HG03460 (cell line): ENCODE measurements around the gene SCN4A.
"Not testable (repeated sequence)": the region's sequence is repeated elsewhere in the genome, so short reads cannot be mapped to it uniquely, and the experiment has no call there.

Experiments
- ATAC-seq: cut with Tn5 transposase; IDR thresholded peaks from one replicate; pipeline ENCODE4 v1.9.1; 2021; ENCODE audit not compliant: unreplicated experiment

The SCN4A gene

GRCh38 chr17:63972796-63973195, at the start of gene SCN4A:
TSS of gene SCN4A (minus strand) at chr17:63972918. CDS start at chr17:63972841, 77 bp downstream.
- no peak for ATAC-seq

DNA sequence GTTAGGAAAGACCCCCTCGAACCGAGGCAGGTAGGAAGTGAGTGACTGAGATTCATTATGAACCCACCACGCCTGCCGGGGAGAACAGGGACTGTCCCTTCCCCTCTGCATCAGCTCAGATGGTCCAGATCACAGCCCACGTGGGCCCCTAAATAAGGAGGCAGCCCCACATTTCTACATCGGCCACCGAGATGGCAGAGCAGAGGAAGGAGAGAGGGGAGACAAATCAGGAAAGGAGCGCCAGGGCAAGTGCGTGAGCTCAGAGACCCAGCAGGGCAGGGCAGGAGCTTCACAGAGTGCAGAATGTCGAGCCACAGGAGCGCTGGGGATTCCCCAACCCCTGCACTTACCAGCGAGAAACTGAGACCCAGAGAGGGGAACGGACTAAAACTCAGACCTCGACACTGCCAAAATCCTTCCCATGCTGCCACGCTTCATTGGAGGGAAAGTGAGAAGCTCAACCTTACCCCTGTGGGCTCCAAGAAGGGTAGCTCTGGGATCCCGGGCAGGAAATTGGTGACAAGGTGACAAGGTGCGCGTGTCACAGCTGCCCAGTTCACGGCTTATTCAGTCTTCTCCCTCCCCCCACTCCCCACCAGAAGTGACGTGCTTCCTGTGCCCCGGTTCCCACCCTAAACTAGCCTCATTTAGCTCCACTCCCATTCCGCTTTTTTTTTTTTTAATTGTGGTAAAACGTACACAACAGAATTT, 47.5 kb upstream of the SCN4A start, which contains the start of gene ICAM2:
TSS of gene ICAM2 (minus strand) at position 578 of the 711 bp plus-strand sequence. CDS start 13,942 bp downstream, outside the sequence.
- peak; percentile 58 for ATAC-seq

DNA sequence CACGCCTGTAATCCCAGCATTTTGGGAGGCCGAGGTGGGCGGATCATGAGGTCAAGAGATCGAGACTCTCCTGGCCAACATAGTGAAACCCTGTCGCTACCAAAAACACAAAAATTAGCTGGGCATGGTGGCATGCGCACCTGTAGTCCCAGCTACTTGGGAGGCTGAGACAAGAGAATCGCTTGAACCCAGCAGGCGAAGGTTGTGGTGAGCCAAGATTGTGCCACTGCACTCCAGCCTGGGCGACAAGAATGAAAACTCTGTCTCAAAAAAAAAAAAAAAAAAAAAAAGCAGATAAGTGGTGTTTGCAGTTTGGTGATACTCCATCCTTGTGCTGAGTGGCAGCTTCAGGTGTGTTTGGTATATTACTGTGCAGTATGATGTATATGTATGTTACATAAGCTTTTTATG, 46.8 kb upstream of the SCN4A start:
- ATAC-seq = peak; percentile 6

DNA sequence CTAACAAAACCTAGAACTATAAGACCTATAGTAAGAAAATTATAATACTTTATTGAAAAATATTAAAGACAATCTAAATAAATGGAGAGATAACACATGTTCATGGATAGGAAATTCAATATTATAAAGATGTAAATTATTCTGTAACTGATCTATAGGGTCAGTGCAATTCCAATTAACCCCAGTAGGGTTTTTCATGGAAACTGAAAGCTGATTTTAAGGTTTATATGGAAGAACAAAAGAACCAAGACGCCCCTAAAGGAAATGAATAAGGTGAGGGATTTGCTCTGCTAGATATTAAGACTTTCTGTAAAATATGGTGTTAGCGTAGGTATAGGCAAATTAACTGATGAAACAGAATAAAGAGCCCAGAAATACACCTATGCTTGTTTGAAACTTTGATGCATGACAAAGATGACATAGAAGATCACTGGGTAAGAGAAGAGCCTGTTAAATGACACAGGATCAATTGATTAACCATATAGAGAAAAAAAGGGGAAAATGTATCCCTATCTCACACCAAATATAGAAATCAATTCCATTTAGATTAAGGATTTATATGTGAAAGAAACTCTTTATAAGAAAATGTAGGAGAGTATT, 44.8 kb upstream of the SCN4A start:
- no peak for ATAC-seq

GRCh38 chr17:64016974-64017373, 44.3 kb upstream of the SCN4A start:
- no peak for ATAC-seq

DNA sequence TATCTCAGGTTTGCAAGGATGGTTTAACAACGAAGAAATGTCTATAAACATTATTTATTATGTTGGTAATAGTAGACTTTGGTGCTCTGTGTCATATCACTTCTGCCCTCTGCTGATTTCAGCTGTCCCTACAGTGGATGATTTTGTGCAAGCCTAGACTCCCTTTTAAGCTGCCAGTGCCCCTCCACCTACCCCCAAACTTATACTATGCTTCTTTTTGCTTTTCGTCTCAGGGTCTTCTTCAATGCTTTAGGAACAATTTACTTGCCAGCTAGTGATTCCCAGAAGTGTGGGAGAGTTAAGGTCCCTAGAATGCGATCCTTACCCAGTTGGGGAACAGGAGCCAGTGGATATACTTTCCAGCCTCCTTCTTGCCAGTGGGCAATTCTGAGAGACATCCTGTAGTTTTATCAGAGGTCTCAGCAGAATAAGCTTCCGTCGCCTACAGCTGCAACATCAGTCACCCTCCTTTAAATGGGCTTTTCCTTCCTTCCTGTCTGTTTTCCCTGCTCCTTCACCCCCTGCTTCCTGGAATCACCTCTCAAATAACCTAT, 43.6 kb upstream of the SCN4A start:
- no peak for ATAC-seq

- ATAC-seq = no peak
Observed at GRCh38 chr17:64015447-64015846, 42.7 kb upstream of the SCN4A start.

GRCh38 chr17:64009571-64010402, 37.1 kb upstream of the SCN4A start:
- ATAC-seq = no peak

DNA sequence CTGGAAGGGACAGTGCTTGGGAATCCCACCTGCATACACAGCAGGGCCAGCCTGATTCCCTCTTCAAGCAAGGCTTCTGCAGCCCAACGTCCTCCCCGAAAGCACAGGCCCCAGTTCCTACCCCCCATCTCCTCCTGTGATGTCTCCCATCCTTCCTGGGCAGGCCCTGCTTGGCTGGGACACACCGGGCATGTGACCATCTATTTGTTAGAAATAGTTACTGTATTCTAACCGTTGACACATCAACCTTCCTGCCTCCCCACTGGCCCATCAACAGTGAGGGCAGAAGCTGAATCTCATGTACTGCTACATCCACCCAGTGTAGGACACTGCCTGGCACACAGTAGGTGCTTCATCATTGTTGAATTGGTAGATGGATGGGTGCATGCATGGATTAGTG, 36.1 kb upstream of the SCN4A start:
- no peak for ATAC-seq

GRCh38 chr17:64008346-64008745, 35.6 kb upstream of the SCN4A start:
- no peak for ATAC-seq

- ATAC-seq = no peak
Observed at GRCh38 chr17:64007838-64008282, 35.1 kb upstream of the SCN4A start.

GRCh38 chr17:64007089-64007837, 34.5 kb upstream of the SCN4A start:
- not testable (repeated sequence) for ATAC-seq

GRCh38 chr17:64006361-64007088, 33.8 kb upstream of the SCN4A start:
- ATAC-seq = no peak

DNA sequence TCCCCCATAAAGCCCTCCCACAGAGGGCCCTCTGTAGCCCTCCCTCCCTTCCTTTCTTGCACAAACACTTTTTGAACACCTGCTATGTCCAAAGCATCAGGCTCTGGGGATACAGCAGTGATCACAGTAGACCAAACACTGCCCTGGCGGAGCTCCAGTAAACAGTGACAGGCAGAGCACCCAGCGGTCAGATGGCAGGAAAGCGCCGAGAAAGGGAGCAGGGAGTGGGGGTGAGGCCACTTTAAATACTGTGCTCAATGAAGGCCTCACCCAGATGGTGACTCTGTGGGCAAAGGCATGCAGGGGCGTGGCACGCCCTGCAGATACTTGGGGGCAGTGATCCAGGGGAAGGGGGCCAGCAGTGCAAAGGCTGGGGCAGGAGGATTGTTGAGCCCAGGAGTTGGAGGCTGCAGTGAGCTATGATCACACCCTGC, 33.0 kb upstream of the SCN4A start:
- no peak for ATAC-seq

DNA sequence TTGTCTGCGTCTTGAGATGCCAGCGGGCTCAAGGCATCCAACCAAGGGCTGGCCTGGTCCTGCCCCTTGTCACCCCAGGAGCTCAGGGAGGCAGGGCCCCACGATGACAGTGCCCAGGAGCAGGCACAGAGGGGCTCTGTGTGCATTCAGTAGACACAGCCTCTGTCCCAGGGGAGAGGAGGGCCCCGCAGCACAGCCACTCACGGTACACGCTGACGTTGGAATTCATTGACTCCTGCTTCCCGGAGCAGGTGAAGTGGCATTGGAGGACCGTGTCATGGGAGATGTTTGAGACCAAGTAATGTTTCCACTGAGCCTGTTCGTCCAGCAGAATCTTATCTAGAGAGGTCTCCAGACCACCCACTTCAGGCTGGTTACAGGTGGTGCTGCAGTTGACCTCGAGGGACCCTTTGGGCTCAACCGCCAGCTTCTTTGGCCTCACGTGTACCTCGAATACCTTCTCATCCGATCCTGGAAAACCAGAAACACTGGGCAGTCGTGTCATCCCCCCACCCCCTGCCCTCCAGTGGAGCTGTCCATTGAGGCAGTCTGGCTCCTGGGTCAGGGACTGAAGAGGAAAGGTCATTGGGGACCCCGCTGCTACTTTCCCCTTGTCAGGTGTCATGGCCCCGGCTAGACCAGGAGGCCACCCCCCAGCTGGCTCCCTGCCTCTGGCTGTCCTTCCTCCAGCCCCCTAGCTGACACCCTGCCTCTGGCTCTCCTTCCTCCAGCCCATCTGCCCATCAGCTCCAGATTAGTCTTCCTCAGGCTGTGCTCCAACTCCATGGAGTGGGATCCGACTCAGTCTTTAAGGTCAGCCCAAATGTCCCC, 32.4 kb upstream of the SCN4A start:
- ATAC-seq = no peak

- ATAC-seq = no peak
Observed at GRCh38 chr17:64004218-64004770, 31.6 kb upstream of the SCN4A start.

- ATAC-seq = no peak
Observed at GRCh38 chr17:64003526-64004121, 30.9 kb upstream of the SCN4A start.
